HCT116 (cell line): ENCODE data around the gene POLR3C. TPM values are rescaled to one million over a fixed set of nuclear protein-coding genes. Genes with fewer than 3 reads are reported as not detected.

Experiments used
- CBX3 ChIP-seq: IDR thresholded peaks from 2 replicates; pipeline ENCODE4 v1.6.1; 2012; ENCODE audit warnings: low read depth
- total RNA-seq: library from RNA; stranded (reverse); gene quantifications from one replicate; pipeline ENCODE4 v1.2.1, GENCODE V29; 2021; ENCODE audit not compliant: unreplicated experiment
- TF ChIP-seq, protein P1 (sequence below): IDR thresholded peaks from 2 replicates; pipeline ENCODE4 v1.6.1; 2011; ENCODE audit warnings: mild to moderate bottlenecking, low read length, moderate library complexity; ENCODE audit not compliant: insufficient replicate concordance; ENCODE audit errors: extremely low read depth
- TF ChIP-seq, protein P2 (sequence below): IDR thresholded peaks from 2 replicates; pipeline ENCODE4 v1.6.1; 2012; ENCODE audit warnings: low read depth
- TF ChIP-seq, protein P3 (sequence below), 3 experiments: fragments of 200-600 bp in 1 of 3; sonication (generic) in 1 of 3; IDR thresholded peaks in 2 of 3; conservative IDR thresholded peaks in 1 of 3; 2 replicates each; pipeline ENCODE4 v1.5.1; 2012 to 2017; ENCODE audit warnings: low read depth in 2 of 3, low read length in 2 of 3, antibody characterized with exemption in 1 of 3, borderline replicate concordance in 1 of 3, control low read depth in 1 of 3, mild to moderate bottlenecking in 1 of 3, mixed read lengths in 1 of 3, mixed run types in 1 of 3, moderate library complexity in 1 of 3; ENCODE audit not compliant: insufficient read depth in 1 of 3

POLR3C gene
- total RNA-seq, 1 experiment from 2014 or later = 25.4 TPM

DNA sequence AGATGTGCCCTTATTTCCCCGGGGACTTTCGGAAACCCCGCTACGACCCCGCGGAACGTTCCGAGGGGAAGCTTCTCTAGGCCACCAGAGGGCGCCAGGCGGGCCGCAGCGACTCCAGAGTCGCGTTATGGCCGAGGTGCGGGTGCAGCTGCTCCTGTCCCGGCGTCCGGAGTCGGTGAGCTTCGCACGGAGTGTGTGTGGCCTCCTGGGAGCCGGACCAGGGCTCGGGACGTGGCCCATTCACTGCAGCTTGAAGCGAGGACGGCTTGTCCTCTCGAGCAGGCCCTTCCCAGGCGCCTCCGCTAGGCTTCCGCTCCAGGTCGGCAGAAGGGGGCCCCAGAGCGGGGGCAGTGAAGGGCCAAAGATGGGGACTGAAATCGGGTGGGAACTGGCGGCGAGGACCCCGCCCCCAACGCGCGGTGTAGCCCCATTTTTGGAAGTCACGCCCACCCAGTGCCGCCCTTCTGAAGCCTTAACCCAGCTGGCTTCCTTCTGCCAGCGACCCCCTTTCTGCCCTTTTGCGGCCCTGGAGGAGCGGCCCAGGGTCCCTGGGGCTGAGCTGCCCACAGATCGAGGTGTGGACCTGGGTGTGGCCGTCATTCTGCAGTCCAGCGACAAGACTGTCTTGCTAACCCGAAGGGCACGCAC is 21.6 kb downstream of the POLR3C start, which contains the start of gene NUDT17 (continued):
- TF ChIP-seq, protein P1, sequence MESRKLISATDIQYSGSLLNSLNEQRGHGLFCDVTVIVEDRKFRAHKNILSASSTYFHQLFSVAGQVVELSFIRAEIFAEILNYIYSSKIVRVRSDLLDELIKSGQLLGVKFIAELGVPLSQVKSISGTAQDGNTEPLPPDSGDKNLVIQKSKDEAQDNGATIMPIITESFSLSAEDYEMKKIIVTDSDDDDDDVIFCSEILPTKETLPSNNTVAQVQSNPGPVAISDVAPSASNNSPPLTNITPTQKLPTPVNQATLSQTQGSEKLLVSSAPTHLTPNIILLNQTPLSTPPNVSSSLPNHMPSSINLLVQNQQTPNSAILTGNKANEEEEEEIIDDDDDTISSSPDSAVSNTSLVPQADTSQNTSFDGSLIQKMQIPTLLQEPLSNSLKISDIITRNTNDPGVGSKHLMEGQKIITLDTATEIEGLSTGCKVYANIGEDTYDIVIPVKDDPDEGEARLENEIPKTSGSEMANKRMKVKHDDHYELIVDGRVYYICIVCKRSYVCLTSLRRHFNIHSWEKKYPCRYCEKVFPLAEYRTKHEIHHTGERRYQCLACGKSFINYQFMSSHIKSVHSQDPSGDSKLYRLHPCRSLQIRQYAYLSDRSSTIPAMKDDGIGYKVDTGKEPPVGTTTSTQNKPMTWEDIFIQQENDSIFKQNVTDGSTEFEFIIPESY = no peak
- TF ChIP-seq, protein P2, sequence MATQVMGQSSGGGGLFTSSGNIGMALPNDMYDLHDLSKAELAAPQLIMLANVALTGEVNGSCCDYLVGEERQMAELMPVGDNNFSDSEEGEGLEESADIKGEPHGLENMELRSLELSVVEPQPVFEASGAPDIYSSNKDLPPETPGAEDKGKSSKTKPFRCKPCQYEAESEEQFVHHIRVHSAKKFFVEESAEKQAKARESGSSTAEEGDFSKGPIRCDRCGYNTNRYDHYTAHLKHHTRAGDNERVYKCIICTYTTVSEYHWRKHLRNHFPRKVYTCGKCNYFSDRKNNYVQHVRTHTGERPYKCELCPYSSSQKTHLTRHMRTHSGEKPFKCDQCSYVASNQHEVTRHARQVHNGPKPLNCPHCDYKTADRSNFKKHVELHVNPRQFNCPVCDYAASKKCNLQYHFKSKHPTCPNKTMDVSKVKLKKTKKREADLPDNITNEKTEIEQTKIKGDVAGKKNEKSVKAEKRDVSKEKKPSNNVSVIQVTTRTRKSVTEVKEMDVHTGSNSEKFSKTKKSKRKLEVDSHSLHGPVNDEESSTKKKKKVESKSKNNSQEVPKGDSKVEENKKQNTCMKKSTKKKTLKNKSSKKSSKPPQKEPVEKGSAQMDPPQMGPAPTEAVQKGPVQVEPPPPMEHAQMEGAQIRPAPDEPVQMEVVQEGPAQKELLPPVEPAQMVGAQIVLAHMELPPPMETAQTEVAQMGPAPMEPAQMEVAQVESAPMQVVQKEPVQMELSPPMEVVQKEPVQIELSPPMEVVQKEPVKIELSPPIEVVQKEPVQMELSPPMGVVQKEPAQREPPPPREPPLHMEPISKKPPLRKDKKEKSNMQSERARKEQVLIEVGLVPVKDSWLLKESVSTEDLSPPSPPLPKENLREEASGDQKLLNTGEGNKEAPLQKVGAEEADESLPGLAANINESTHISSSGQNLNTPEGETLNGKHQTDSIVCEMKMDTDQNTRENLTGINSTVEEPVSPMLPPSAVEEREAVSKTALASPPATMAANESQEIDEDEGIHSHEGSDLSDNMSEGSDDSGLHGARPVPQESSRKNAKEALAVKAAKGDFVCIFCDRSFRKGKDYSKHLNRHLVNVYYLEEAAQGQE = no peak
- TF ChIP-seq CBX3 = 0 out of 2 replicates have a peak, but pooled peaks have one; percentile 35
- TF ChIP-seq, protein P3, sequence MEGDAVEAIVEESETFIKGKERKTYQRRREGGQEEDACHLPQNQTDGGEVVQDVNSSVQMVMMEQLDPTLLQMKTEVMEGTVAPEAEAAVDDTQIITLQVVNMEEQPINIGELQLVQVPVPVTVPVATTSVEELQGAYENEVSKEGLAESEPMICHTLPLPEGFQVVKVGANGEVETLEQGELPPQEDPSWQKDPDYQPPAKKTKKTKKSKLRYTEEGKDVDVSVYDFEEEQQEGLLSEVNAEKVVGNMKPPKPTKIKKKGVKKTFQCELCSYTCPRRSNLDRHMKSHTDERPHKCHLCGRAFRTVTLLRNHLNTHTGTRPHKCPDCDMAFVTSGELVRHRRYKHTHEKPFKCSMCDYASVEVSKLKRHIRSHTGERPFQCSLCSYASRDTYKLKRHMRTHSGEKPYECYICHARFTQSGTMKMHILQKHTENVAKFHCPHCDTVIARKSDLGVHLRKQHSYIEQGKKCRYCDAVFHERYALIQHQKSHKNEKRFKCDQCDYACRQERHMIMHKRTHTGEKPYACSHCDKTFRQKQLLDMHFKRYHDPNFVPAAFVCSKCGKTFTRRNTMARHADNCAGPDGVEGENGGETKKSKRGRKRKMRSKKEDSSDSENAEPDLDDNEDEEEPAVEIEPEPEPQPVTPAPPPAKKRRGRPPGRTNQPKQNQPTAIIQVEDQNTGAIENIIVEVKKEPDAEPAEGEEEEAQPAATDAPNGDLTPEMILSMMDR (IDR thresholded peaks at IDR 0.05 in 2 of 3, conservative IDR thresholded peaks at IDR 0.05 in 1 of 3; ENCODE audit: borderline replicate concordance in 1 of 3, insufficient read depth in 1 of 3, low read depth in 2 of 3, low read length in 2 of 3) = peak; percentile 73 to 96 (median 96); a peak in 5 of 6 replicates
